NCI-H2227 (cell line): ENCODE measurements around the gene LCOR.

Source experiments
- DNase-seq: peaks from one replicate; lab custom pipeline; 2025; ENCODE audit not compliant: unreplicated experiment; lab: John Stamatoyannopoulos, UW

LCOR gene

DNA sequence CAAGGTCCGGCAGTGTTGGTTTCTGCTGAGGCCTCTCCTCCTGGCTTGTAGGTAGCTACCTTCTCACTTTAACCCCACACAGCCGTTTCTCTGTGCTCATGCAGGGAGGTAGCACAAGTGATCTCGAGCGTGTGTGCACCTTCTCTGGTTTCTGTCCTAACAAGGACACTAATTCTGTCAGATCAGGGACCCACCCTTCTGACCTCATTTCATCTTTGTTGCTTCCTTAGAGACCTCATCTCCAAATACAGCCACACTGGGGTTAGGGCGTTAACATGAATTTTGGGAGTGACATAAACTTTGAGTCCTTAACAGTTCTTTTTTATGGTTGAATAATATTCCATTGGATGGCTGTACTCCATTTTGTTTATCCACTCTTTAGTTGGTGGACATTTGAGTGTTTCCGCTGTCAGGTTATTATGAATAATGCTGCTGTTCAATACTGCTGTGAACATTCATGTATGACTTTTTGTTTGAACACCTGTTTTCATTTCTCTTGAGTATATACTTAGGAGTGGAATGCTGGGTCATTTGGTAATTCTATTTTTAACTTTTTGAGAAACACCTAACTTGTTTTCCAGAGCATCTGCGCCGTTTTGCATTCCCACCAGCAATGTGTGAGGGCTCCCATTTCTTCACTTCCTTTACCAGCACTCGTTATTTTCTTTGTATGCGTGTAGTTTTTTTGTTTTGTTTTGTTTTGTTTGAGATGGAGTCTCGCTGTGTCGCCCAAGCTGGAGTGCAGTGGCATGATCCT is 57.5 kb downstream of the LCOR start:
- DNase-seq: no peak

DNA sequence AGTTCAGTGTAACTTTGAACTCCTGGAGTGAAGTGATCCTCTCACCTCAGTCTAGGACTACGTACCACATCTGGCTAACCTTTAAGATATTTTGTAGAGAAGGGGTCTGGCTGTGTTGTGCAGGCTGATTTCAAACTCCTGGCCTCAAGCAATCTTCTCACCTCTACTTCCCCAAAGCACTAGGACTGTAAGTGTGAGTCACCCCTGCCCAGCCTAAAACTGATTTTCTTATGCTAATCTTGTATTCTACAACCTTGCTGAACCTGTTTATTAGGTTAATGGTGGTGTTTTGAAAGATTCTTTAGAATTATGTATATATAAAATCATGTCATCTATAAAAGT is 58.0 kb downstream of the LCOR start:
- no peak for DNase-seq

DNA sequence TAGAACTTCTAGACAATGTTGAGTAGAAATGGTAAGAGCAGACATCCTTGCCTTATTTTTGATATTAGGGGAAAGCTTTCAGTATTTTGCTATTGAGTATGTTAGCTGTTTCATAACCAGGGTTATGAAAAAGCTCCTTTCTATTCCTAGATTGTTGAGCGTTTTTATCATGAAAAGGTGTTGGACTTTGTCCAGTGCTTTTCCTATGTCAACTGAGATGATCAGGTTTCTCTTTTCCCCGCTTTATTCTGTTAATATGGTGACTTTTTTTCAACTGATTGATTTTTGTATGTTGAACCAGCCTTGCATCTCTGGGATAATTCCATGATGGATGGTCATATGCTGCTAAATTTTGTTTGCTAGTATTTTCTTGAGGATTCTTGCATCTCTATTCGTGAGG is 58.5 kb downstream of the LCOR start:
- no peak for DNase-seq

DNA sequence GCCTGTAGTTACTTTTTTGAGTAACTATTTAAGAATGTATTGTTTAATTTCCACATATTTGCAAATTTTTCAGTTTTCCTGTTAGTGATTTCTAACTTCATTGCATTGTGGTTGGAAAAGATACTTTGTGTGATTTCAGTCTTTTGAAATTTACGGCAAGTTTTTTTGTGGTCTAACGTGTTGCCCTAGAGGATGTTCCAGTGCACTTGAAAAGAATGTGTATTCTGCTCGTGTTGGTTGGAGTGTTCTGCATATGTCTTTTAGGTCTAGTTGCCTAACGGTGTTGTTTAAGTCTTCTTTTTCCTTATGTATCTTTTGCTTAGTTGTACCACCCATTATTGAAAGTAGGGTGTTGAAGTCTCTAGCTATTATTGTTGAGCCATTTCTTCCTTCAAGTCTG is 59.7 kb downstream of the LCOR start:
- DNase-seq: no peak

DNA sequence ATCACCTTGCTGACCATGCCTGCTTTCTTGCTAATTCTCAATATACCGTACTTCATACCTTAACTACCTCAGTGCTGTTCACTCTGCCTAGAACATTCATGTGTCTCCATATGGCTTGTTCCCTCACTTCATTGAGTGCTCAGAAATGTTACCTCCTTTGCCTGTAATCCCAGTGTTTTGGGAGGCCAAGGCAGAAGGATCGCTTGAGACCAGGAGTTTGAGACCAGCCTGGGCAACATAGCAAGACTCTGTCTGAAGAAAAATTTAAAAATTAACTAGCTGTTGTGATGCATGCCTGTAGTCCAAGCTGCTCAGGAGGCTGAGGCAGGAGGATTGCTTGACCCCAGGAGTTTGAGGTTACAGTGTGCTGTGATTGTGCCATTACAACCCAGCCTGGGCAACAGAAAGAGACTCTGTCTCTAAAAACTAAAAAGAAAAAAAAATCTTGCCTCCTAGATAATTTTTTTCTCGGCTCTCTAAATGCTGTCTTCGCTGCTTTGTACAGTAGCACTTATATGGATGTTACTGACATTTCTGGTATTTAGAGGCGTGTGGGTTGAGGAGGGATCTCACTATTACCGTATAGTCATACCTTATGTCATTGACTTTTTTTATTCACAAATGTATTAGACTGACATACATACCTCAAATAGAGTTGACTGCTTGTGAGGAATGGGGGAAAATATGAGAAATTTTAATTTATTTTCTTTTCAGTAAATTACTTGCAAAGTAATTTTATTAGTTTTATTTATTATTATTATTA is 63.7 kb downstream of the LCOR start:
- DNase-seq: no peak

DNA sequence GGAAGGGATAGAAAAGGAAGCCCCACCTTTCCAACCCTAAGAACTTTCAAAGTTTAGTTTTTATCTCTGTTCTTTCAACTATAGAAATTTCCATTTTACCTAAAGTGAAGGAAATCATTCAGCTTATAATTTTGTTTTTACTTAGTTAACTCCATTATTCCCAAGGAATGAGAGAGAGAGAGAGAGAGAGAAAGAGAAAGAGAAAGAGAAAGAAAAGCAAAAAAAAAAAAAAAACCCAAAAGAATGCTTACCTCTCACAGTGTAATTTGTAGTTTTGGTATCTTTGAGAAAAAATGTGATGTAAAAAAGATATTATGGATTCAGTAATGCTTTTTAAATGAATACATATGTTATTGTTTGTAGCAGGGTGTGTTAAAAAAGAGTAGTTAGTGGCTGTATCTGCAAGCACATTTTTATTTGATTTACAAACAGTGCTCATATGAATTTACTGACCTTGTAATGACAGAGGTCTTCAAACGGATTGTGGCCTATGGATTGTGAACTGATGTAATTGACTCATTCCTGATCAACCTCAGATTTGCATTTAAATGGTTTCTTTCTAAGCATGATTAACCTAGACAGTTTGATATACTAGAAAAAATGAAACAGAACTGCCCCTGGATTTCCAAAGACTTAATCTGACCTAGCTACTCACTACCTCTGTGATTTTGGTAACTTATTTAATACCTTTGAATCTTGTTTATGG is 64.9 kb downstream of the LCOR start:
- DNase-seq: no peak

DNA sequence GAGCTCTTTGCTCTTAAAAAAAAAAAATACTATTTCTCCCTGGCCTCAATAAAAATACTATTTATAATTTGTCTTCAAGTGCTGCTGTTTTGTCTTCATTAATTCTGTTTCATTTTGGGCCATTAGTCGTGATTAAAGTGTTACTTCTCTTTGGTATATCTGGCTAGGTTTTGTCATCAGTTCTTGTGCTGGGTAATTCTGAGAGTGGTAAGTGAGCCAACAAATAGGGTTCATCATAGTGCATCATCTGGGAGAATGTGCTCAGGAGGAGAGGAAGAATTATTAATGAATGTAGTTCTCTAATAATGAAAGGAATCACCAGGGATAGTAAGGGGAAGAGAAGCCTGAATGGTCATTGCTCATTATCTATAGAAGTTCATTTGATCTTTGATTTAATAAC is 70.0 kb downstream of the LCOR start:
- no peak for DNase-seq

DNA sequence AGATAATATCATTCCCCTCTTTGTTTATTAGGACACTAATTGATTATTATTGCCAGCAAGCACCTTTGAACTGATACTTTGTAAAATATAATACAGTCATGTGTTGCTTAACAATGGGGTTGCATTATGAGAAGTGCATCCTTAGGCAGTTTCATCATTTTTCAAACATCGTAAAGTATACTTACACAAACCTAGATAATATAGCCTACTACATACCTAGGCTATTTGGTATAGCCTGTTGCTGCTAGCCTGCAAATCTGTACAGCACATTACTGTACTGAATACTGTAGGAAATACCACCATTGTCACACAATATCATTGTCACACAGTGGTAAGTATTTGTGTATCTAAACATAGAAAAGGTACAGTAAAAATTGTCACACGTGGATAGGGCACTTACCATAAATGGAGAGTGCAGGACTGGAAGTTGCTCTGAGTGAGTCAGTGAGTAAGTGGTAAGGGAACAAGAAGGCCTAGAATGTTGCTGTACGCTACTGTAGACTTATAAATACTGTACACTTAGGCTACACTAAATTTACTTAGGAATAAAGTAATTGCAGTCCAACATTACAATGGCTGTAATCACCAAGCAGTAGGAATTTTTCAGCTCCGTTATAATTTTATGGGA is 70.7 kb downstream of the LCOR start:
- no peak for DNase-seq

DNA sequence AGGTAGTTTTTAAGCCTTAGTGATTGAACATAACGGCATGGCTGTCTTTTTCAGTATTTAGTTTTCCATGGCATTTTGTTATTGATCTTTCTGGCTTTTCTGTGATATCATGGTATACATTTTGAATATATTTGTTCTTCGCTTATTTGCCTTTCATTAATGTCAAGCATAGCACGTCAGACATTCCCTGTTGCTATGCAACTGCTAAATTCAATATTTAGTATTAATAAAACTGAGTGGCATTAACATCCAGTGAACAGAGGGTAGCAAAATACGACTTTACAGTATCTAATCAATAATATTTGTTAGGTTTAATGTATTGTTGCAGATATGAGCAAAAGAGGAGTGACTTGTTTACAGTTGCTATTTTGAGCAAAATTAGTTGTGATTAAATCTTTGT is 72.5 kb downstream of the LCOR start:
- no peak for DNase-seq

DNA sequence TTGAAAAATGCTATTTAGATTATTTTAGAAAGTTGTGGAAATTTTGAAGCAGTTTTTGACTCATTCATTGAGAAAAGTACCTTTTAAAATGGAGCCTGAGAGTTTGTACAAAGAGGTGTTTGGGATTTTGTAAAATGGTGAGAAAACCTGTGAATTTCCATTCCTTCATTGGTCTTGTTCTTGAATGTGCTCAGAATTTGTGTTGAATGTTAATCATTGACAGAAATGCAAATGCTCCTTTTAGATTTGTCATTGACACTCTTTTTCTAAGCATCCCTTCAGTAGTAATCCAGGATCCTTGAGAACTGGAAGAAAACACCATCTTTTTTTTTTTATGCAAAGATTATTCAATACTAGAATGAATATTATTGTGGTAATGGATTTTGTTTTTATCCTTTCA is 74.8 kb downstream of the LCOR start:
- no peak for DNase-seq

DNA sequence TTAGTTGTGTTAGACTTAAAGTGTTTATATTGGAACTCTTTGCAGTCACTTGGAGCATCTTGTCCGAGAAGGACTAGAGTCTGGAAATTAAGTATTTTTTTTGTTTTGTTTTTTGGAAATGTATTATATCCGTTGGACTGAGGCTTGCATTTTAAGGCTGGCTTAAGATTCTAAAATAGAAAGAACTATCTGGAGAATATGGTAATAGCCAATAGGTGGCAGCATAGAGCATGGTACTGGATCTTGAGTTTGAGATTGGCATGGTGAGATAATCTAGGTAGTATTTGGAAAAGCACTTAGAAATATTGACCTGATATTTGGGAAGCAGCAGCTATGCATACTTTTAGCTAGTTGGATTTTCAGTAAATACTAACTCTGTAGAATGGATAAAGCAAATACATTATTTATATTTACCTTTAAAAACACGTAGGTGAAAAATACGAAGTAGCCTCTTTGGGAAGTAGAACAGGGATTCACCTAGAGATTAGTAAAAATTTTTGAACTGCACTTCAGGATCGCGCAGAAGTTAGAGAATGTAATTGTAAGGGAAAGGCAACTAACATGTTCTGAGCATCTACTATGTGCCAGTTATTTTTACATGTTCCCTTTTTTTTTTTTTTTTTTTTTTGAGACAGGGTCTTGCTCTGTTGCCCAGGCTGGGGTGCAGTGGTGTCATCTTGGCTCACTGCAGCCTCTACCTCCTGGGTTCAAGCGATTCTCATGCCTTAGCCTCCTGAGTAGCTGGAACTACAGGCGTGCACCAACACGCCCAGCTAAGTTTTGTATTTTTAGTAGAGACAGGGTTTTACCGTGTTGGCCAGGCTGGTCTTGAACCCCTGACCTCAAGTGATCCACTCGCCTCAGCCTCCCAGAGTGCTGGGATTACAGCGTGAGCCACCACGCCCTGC is 78.6 kb downstream of the LCOR start:
- no peak for DNase-seq

DNA sequence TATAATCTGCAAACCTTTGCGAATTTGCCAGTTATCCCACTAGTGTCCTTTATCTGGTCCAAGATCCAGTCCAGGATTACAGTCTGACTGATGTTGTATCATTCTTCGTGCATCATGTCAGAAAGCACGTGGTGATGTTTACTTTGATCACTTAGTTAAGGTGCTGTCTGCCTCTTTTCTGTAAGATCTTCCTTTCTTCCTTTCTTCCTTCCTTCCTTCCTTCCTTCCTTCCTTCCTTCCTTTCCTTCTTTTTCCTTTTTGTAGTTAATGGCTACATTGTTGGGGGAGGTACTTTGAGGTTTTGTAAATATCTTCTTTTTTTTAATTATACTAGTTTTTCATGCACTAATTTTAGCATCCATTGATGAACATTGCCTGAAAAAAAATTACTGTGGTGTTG is 80.3 kb downstream of the LCOR start:
- DNase-seq: no peak

DNA sequence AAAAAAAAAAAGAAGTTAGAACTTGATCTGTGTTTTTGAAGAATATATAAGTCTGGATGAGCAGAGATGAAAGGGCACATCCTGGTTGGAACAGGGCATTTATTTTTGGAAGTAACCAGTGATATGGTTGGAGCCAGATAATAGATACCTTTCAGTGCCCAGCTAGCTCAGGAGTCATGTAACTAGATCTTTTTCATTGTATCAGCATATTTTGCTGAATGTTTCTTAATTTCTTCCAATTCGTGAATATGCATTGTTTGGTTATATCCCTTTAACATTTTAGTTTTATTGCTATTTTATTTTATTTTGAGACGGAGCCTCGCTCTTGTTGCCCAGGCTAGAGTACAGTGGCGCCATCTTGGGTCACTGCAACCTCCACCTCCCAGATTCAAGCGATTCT is 81.8 kb downstream of the LCOR start:
- DNase-seq: no peak

DNA sequence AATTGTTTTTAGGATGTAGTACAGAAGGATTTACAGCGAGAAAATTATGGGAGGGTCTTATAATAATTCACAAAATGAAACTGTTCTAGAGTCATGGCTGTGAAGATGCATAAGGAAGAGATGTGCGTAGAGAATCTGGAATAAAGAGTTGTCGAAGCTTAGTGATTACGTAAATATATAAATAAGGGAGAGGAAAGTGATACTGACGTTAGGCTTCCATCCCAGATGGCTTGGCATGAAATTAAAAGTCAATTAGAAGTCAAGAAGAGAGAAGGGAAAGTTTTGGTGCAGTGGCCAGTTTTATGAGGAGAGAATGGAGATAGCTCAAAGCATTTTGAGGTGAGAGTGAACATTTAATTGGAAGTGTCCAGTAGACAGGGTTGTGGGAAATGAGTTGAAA is 85.5 kb downstream of the LCOR start:
- no peak for DNase-seq

DNA sequence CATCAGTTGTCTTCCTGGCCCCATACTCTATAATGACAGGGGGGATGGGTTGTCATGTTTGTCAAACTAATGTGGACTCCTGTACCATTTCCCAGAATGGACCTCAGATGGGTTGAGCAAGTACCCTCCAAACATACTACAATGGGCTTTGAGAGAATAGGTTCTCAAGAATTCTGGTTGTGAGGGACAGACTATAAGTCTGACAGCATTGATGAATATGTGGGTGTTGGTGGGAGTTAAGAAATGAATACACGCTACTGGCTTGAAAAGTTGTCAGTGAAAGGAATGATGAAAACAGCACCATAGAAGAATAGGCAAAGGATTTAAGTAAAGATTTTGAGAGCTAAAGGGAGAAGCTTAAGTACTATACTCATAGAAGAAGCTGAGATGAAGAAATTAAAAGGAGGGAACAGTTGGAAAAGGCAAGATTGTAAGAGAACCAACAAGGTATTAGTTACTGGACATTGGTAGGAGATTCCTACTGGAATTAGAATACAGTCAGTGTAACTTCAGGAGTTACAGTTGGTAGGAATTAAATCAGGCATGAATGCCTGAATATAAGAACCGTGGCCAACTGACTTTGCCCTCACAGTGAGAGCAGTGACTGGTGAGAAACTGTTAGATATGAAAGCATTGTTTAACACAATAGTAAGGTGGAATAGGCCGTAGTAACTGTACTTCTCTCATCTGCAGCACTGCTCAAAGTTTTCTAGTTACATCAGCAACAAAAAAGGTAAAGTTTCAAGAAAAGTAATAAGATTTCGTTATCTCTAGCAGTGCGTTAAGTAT is 86.3 kb downstream of the LCOR start:
- no peak for DNase-seq

DNA sequence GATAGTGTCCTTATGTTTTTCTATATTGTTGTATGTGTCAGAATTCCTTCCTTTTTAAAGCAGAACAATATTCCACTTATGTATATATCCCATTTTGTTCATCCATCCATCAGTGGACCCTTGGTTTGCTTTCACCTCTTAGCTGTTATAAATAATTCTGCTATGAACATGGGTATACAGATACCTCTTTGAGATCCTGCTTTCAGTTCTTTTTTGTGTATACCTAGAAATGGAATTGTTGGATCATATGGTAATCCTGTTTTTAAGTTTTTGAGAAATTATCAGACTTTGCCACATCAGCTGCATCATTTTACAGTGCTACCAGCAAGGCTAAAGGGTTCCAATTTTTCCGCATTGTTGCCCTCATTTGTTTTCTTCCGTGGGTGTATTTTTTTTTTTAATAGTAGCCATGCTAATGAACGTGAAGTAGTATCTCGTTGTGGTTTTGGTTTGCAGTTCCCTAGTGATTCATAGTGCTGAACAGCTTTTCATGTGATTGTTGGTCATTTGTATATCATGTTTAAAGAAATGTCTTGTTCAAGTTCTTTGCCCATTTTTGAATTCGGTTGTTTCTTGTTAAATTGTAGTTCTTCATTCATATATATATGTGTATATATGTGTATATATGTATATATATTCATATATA is 87.8 kb downstream of the LCOR start:
- no peak for DNase-seq

DNA sequence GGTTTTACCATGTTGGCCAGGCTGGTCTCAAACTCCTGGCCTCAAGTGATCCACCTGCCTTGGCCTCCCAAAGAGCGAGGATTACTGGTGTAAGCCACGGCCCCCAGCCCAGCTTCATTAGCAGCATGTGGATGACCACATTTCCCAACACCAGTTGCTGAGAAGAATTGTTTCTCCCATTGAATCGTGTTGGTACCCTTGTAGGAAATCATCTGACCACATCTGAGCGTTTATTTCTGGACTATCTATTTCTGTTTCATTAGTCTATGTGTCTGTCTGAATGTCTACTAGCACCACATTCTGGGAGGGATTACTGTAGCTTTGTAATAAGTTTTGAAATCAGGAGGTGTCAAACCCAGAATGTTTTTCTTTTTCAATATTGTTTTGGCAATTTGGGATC is 89.6 kb downstream of the LCOR start:
- DNase-seq: no peak

DNA sequence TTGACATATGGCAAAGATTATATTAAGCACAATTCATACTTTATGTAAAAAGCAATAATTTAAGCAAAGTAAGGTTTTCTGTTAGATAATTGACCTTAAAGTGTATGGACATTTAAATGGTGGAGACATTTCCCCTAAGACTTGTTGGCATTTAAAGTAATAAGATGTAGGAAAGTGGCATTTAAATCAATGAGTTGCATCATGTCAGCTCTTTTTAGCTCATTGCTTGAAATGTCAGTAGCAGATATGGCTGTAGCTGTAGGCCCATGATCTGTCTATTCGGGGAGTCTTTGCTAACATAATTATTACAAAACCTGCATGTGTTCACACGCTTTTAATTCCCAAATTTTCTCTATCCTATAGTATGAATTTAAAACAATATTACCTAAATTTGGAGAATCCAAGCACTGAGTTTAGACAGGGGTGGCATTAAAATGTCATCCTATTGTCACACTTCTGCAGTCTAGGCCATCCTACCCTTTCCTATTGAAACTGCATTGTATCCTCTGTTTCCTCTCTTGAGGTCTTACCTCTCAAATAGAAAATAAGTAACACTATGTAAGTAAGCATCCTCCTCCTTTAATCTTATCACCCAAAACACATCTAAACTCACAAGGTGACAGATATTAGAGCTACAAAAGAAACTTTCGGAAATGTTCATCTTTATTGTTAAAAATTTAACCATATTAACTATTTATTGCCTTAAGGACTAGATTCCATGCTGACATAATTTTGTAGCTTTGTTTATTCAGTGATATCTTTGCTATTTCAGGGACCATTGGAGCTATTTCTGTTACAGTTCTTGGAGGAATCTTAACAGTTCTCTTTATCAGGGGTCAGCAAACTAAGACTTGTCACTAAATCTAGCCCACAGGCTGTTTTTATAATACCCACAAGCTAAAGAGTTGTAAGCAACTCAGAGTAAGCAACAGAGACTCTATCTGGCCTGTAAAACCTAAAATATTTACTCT is 91.2 kb downstream of the LCOR start:
- no peak for DNase-seq
